Heart left ventricle (tissue), 16 donors: ENCODE measurements around the gene TFDP1. TPM values are rescaled to one million over a fixed set of nuclear protein-coding genes. Genes with fewer than 3 reads are reported as not detected.

ENCODE experiments used
- ATAC-seq, 4 donors: fragments of 200-7000 bp; cut with Tn5 transposase; one replicate each; pipeline ENCODE4 v1.9.1; 2020 to 2022; ENCODE audit warnings: moderate library complexity in 4 of 4, mild to moderate bottlenecking in 3 of 4, moderate number of reproducible peaks in 1 of 4
- DNase-seq, 5 donors: peaks; one replicate each; pipeline ENCODE4 v3.0.0-alpha.2; 2020
- H3K27ac ChIP-seq, 12 donors: fragments of 200-600 bp; sonication (generic) in 4 of 12; one replicate each; pipeline versions ENCODE4 v1.5.0 to v1.8.0; 2016 to 2022; ENCODE audit warnings: mild to moderate bottlenecking in 2 of 12
- H3K27me3 ChIP-seq, 9 donors: fragments of 200-600 bp; sonication (generic) in 2 of 9; one replicate each; pipeline versions ENCODE4 v1.5.1 to v1.8.0; 2016 to 2022; ENCODE audit warnings: mild to moderate bottlenecking in 3 of 9
- H3K36me3 ChIP-seq, 9 donors: fragments of 200-600 bp; sonication (generic) in 2 of 9; one replicate each; pipeline versions ENCODE4 v1.5.0 to v1.8.0; 2018 to 2022; ENCODE audit warnings: mild to moderate bottlenecking in 2 of 9
- H3K4me1 ChIP-seq, 12 donors: fragments of 200-600 bp; sonication (generic) in 4 of 12; one replicate each; pipeline versions ENCODE4 v1.5.0 to v1.8.0; 2016 to 2022; ENCODE audit warnings: mild to moderate bottlenecking in 3 of 12
- H3K4me3 ChIP-seq, 12 donors: fragments of 200-600 bp; sonication (generic) in 4 of 12; one replicate each; pipeline versions ENCODE4 v1.5.0 to v1.8.0; 2017 to 2022; ENCODE audit warnings: mild to moderate bottlenecking in 9 of 12, moderate library complexity in 4 of 12
- H3K9me3 ChIP-seq, 12 donors: fragments of 200-600 bp; sonication (generic) in 4 of 12; one replicate each; pipeline versions ENCODE4 v1.5.0 to v1.8.0; 2016 to 2022; ENCODE audit warnings: mild to moderate bottlenecking in 1 of 12
- CTCF ChIP-seq, 12 donors: fragments of 200-600 bp; sonication (generic) in 4 of 12; IDR thresholded peaks; one replicate each; pipeline versions ENCODE4 v1.5.0 to v1.8.0; 2018 to 2022; ENCODE audit warnings: antibody characterized with exemption in 12 of 12, mild to moderate bottlenecking in 5 of 12
- POLR2A ChIP-seq, 2 donors: fragments of 450-650 bp; IDR thresholded peaks; one replicate each; pipeline ENCODE4 v1.6.1; 2017; ENCODE audit warnings: antibody characterized with exemption in 2 of 2, mild to moderate bottlenecking in 2 of 2, moderate library complexity in 2 of 2
- WGBS, 4 donors: extraction: QIAGEN DNeasy Blood & Tissue Kit in 2 of 4; methylation state at CpG; one replicate each; pipeline versions ENCODE4 v1.1.5 to v1.1.7; 2013 to 2018; 5-methylcytosine and 5-hydroxymethylcytosine counted together
- intact Hi-C, 10 donors: fragments of 100-400 bp; cut with DNase I; formaldehyde crosslinking; loops; one replicate each; pipeline versions ENCODE4 v1.11.1 to v1.14.2; 2022
- polyA plus RNA-seq, 2 donors: library from polyadenylated mRNA; stranded (reverse); fragments of 200-250 nt; gene quantifications; one replicate each; pipeline ENCODE4 v1.2.3, GENCODE V29; 2013
- total RNA-seq, 9 donors: library from RNA; depleted of rRNA in 2 of 9; stranded (reverse); fragments of >200 nt in 2 of 9; fragmentation: NEBNext Ultra II Directional in 3 of 9; extraction: Animal tissue kit (Norgen Biotek cat#: 25700) in 3 of 9; gene quantifications; one replicate each; pipeline versions ENCODE4 v1.1.0 to v1.2.4, GENCODE V29; 2016 to 2023
- donor health status: ischemic (EF 13 %, LVEDD 7.1; RV severe dilation, severe dysfunction).
- donor health status: healthy with polysubstance abuse.
- donor health status: DM: no; HTN: yes; CAD: no.
- donor health status: DM: no; HTN: no; CAD: no.
- donor health status: ischemic (EF 25% LVEDD 6.9; RV normal size, moderate dysfunction).
- donor health status: ischemic (EF 25% LVEDD 5.7; RV mildly dilated, moderate dysfunction).
- donor health status: healthy.
- donor health status: DM: yes; HTN: yes; CAD: no.
- donor health status: ischemic (EF 35%, LVEDD 5.7; RV mildly dilated, moderate dysfunction).
- donor health status: nonischemic (EF 11% LVEDD 7.7; RV severe dilation, severe dysfunction).
- donor health status: DM: yes; HTN: yes; CAD: no.
- donor health status: PGD.
- donor health status: ischemic (EF 29% LVEDD 5.4; RV normal size, mild dysfunction).
- donor health status: nonischemic (EF 23%, LVEDD 6.1; RV moderate dilation, normal function).

TFDP1 gene
- total and polyA plus RNA-seq, 11 donors = 19.7 to 50.3 (median 44.3) TPM

- H3K36me3 ChIP-seq = no peaks in the 10 kb centered on the region
These were observed 64.7 kb downstream of the TFDP1 start for GRCh38 chr13:113649212-113649611.

GRCh38 chr13:113650275-113650674, 65.7 kb downstream of the TFDP1 start:
- Histone ChIP-seq H3K4me1 (peaks cover 0 to 19% (median 9%) of the 10 kb centered on the region in 12 donors), H3K27me3 (no peaks in the 10 kb centered on the region), H3K36me3 (no peaks in the 10 kb centered on the region), H3K4me3 (no peak overlapping the region), H3K27ac (no peak overlapping the region), H3K9me3 (no peaks in the 10 kb centered on the region)
- TF ChIP-seq POLR2A (IDR thresholded peaks at IDR 0.05) (no peak), CTCF (IDR thresholded peaks at IDR 0.05) (no peak)
- intact Hi-C loops = no loop called here
- 91 to 94% (median 94%) methylated on average over 15 of the region's 15 CpGs for WGBS, 4 donors
- DNase-seq (peak in 2 of 5 donors; percentile 6 to 14), ATAC-seq (no peak)

More at GRCh38 chr13:113649212-113649611, 64.7 kb downstream of the TFDP1 start:
- no peak overlapping the region for H3K27ac ChIP-seq
- no peaks in the 10 kb centered on the region for H3K9me3 ChIP-seq
- no peak for TF ChIP-seq POLR2A (IDR thresholded peaks at IDR 0.05)
- TF ChIP-seq CTCF (IDR thresholded peaks at IDR 0.05) = no peak
- no peak overlapping the region for H3K4me3 ChIP-seq
- peaks cover 0 to 19% (median 9%) of the 10 kb centered on the region in 12 donors for H3K4me1 ChIP-seq
- intact Hi-C loops = no loop called here
- ATAC-seq = no peak
- no peaks in the 10 kb centered on the region for H3K27me3 ChIP-seq
- DNase-seq = peak in 3 of 5 donors; percentile 1 to 14 (median 6)
- WGBS, 4 donors = 78 to 86% (median 81%) methylated on average over 12 to 17 of the region's 17 CpGs

- no peaks in the 10 kb centered on the region for H3K36me3 ChIP-seq
- ATAC-seq (no peak), DNase-seq (peak in 3 of 5 donors; percentile 5 to 10 (median 6))
- no peak overlapping the region for H3K27ac ChIP-seq
- intact Hi-C loops = no loop called here
- H3K4me1 ChIP-seq = peaks cover 0 to 19% (median 9%) of the 10 kb centered on the region in 12 donors
- 92 to 96% (median 96%) methylated on average over 16 of the region's 16 CpGs for WGBS, 4 donors
- H3K27me3 ChIP-seq = no peaks in the 10 kb centered on the region
- H3K4me3 ChIP-seq = no peak overlapping the region
- TF ChIP-seq CTCF (IDR thresholded peaks at IDR 0.05) (no peak), POLR2A (IDR thresholded peaks at IDR 0.05) (no peak)
- no peaks in the 10 kb centered on the region for H3K9me3 ChIP-seq
These were observed 66.2 kb downstream of the TFDP1 start for GRCh38 chr13:113650731-113651148.

- Histone ChIP-seq H3K27me3 (no peaks in the 10 kb centered on the region), H3K4me1 (peaks cover 0 to 19% (median 8%) of the 10 kb centered on the region in 12 donors), H3K27ac (no peak overlapping the region), H3K4me3 (no peak overlapping the region), H3K36me3 (no peaks in the 10 kb centered on the region), H3K9me3 (no peaks in the 10 kb centered on the region)
- intact Hi-C loops = no loop called here
- DNase-seq = peak in 3 of 5 donors; percentile 4 to 16 (median 13)
- TF ChIP-seq POLR2A (IDR thresholded peaks at IDR 0.05) (no peak), CTCF (IDR thresholded peaks at IDR 0.05) (no peak)
- WGBS, 4 donors = 94 to 97% (median 95%) methylated on average over 33 to 37 of the region's 37 CpGs
- no peak for ATAC-seq
These were observed 67.2 kb downstream of the TFDP1 start for GRCh38 chr13:113651511-113652403.
